ENCODE data around the gene ITM2B.

GRCh38 chr13:48231933-48232332 lies 1.1 kb upstream of the ITM2B start:
- no peak for TF ChIP-seq POLR2A (IDR thresholded peaks at IDR 0.05)
- TF ChIP-seq, protein P1, sequence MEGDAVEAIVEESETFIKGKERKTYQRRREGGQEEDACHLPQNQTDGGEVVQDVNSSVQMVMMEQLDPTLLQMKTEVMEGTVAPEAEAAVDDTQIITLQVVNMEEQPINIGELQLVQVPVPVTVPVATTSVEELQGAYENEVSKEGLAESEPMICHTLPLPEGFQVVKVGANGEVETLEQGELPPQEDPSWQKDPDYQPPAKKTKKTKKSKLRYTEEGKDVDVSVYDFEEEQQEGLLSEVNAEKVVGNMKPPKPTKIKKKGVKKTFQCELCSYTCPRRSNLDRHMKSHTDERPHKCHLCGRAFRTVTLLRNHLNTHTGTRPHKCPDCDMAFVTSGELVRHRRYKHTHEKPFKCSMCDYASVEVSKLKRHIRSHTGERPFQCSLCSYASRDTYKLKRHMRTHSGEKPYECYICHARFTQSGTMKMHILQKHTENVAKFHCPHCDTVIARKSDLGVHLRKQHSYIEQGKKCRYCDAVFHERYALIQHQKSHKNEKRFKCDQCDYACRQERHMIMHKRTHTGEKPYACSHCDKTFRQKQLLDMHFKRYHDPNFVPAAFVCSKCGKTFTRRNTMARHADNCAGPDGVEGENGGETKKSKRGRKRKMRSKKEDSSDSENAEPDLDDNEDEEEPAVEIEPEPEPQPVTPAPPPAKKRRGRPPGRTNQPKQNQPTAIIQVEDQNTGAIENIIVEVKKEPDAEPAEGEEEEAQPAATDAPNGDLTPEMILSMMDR (IDR thresholded peaks at IDR 0.05) = no peak
